ENCODE data around the gene GRPEL2. TPM values are rescaled to one million over a fixed set of nuclear protein-coding genes. Genes with fewer than 3 reads are reported as not detected.

Gene GRPEL2
- total RNA-seq, 1 donor from 2014 or later: 42.5 TPM

DNA sequence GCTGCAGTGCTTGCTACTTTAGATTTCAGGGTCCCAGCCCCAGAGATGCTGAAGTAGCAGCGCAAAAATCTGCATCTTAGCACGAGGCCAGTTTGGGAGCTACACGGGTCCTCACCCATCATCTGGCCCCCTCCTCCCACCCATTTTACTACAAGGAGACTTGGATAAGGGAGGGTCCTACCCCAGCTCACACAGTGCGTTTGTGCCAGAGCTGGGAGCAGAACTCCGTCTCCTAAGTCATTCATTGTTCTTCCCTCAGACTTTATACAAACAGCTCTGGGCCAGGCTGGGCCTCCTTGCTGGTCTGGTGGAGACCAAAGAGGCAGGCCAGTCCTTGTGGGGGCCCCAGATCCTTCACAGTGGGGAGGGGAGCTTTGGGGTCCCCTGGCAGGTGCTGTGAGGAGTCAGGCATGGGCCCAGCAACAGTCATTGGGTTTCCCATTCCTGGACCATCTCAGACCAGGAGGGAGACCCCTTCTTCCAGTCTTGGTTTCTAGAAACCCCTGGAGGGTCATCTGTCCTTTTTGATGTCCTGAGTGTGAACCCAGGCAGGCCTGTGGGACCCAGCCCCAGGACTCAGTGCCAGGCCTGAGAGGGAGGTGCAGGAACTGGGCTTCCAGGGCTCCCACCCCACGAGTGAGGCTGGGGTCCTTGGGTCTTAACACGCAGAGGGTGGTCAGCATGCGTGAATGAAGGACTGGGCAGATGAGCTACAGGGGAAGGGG lies 36.1 kb downstream of the GRPEL2 start:
- TF ChIP-seq EZH2phosphoT487 (IDR thresholded peaks at IDR 0.05) (no peak), EZH2 (IDR thresholded peaks at IDR 0.05) (no peak)
- TF ChIP-seq, protein P1, sequence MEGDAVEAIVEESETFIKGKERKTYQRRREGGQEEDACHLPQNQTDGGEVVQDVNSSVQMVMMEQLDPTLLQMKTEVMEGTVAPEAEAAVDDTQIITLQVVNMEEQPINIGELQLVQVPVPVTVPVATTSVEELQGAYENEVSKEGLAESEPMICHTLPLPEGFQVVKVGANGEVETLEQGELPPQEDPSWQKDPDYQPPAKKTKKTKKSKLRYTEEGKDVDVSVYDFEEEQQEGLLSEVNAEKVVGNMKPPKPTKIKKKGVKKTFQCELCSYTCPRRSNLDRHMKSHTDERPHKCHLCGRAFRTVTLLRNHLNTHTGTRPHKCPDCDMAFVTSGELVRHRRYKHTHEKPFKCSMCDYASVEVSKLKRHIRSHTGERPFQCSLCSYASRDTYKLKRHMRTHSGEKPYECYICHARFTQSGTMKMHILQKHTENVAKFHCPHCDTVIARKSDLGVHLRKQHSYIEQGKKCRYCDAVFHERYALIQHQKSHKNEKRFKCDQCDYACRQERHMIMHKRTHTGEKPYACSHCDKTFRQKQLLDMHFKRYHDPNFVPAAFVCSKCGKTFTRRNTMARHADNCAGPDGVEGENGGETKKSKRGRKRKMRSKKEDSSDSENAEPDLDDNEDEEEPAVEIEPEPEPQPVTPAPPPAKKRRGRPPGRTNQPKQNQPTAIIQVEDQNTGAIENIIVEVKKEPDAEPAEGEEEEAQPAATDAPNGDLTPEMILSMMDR (IDR thresholded peaks at IDR 0.05): no peak
- Histone ChIP-seq H3K36me3 (no peaks in the 10 kb centered on the region), H3K9me3 (ENCODE audit: low read depth) (no peaks in the 10 kb centered on the region), H3F3A (ENCODE audit: low read depth) (no peaks in the 10 kb centered on the region), H3K79me2 (ENCODE audit: low read depth) (no peaks in the 10 kb centered on the region), H3K4me2 (no peak overlapping the region), H3K27ac (no peak overlapping the region), H3K9ac (no peak overlapping the region), H4K20me1 (ENCODE audit: low read depth) (no peaks in the 10 kb centered on the region), H3K4me3 (no peak overlapping the region), H3K27me3 (no peaks in the 10 kb centered on the region), H3K4me1 (no peaks in the 10 kb centered on the region), H2AFZ (replicated peaks) (peak overlapping the region; percentile 76)
- H3K4me3 Mint-ChIP-seq: peak overlapping the region; percentile 67
- DNase-seq (ENCODE audit: low spot score): no peak
- peaks cover 38% of the 10 kb centered on the region for H3K4me1 Mint-ChIP-seq
- H3K9me3 Mint-ChIP-seq: no peaks in the 10 kb centered on the region
- peaks cover 10% of the 10 kb centered on the region for H3K27me3 Mint-ChIP-seq (ENCODE audit: insufficient read depth, low read depth)
- H3K36me3 Mint-ChIP-seq: peaks cover 4% of the 10 kb centered on the region
- H3K27ac Mint-ChIP-seq: peak overlapping the region; percentile 93

GRCh38 chr5:149381986-149382338 lies 36.7 kb downstream of the GRPEL2 start:
- H3K4me3 ChIP-seq: no peak overlapping the region
- peaks cover 38% of the 10 kb centered on the region for H3K4me1 Mint-ChIP-seq
- TF ChIP-seq, protein P1 (IDR thresholded peaks at IDR 0.05): peak; percentile 90
- TF ChIP-seq EZH2 (IDR thresholded peaks at IDR 0.05) (no peak), EZH2phosphoT487 (IDR thresholded peaks at IDR 0.05) (no peak)
- H3F3A ChIP-seq (ENCODE audit: low read depth): no peaks in the 10 kb centered on the region
- H3K4me3 Mint-ChIP-seq: peak overlapping the region; percentile 15
- no peak overlapping the region for H3K27ac ChIP-seq
- H3K4me1 ChIP-seq: no peaks in the 10 kb centered on the region
- no peaks in the 10 kb centered on the region for H3K36me3 ChIP-seq
- no peaks in the 10 kb centered on the region for H4K20me1 ChIP-seq (ENCODE audit: low read depth)
- no peaks in the 10 kb centered on the region for H3K79me2 ChIP-seq (ENCODE audit: low read depth)
- DNase-seq (ENCODE audit: low spot score): peak; percentile 83
- no peak overlapping the region for H3K9ac ChIP-seq
- H3K27me3 Mint-ChIP-seq (ENCODE audit: insufficient read depth, low read depth): peaks cover 10% of the 10 kb centered on the region
- no peak overlapping the region for H3K4me2 ChIP-seq
- peaks cover 4% of the 10 kb centered on the region for H3K36me3 Mint-ChIP-seq
- no peak overlapping the region for H3K27ac Mint-ChIP-seq
- H3K27me3 ChIP-seq: no peaks in the 10 kb centered on the region
- H3K9me3 ChIP-seq (ENCODE audit: low read depth): no peaks in the 10 kb centered on the region
- peak overlapping the region; percentile 76 for H2AFZ ChIP-seq (replicated peaks)
- no peaks in the 10 kb centered on the region for H3K9me3 Mint-ChIP-seq

- Histone ChIP-seq H3K4me2 (no peak overlapping the region), H2AFZ (replicated peaks) (no peak overlapping the region), H3K9me3 (ENCODE audit: low read depth) (no peaks in the 10 kb centered on the region), H3K27ac (no peak overlapping the region), H4K20me1 (ENCODE audit: low read depth) (no peaks in the 10 kb centered on the region), H3K4me3 (no peak overlapping the region), H3K79me2 (ENCODE audit: low read depth) (no peaks in the 10 kb centered on the region), H3K9ac (no peak overlapping the region), H3F3A (ENCODE audit: low read depth) (no peaks in the 10 kb centered on the region), H3K36me3 (no peaks in the 10 kb centered on the region), H3K4me1 (no peaks in the 10 kb centered on the region), H3K27me3 (no peaks in the 10 kb centered on the region)
- Mint-ChIP-seq H3K9me3 (no peaks in the 10 kb centered on the region), H3K4me1 (peaks cover 38% of the 10 kb centered on the region), H3K27ac (no peak overlapping the region), H3K27me3 (ENCODE audit: insufficient read depth, low read depth) (peaks cover 10% of the 10 kb centered on the region), H3K4me3 (no peak overlapping the region), H3K36me3 (no peaks in the 10 kb centered on the region)
- TF ChIP-seq EZH2phosphoT487 (IDR thresholded peaks at IDR 0.05) (no peak), EZH2 (IDR thresholded peaks at IDR 0.05) (no peak)
- TF ChIP-seq, protein P1 (IDR thresholded peaks at IDR 0.05): no peak
- DNase-seq (ENCODE audit: low spot score): no peak
Measured at GRCh38 chr5:149382517-149383220, 37.4 kb downstream of the GRPEL2 start.

All from neural progenitor cell (in vitro differentiated cells).